K562 (cell line): ENCODE results near the gene PMPCA. TPM values are rescaled to one million over a fixed set of nuclear protein-coding genes. Genes with fewer than 3 reads are reported as not detected.

Source experiments
- ATAC-seq: fragments of 200-7000 bp; cut with Tn5 transposase; 3 replicates; pipeline ENCODE4 v1.9.1; 2020; ENCODE audit warnings: moderate library complexity
- BruUV-seq: library from RNA; stranded (reverse); fragments of 400-500 nt; replicated peaks from 2 replicates; lab custom pipeline; 2021; lab: Mats Ljungman, UMichigan
- CTCF ChIA-PET: fragments of 300-600 bp; formaldehyde crosslinking; extraction: SDS; loops from one replicate; lab custom pipeline; 2021; ENCODE audit warnings: low intra/inter-chr PET ratio; lab: Yijun Ruan, JAX
- POLR2A ChIA-PET: fragments of 300-600, 350-650 bp; sonication (Branson Sonifier 250); formaldehyde crosslinking; extraction: SDS; loops from one replicate; lab custom pipeline; 2021; ENCODE audit warnings: antibody characterized with exemption, inconsistent platforms; lab: Yijun Ruan, JAX
- DNase-seq, 4 experiments: peaks; one replicate each; pipeline versions ENCODE4 v3.0.0 to v3.0.0-alpha.2; 2011 to 2018; ENCODE audit warnings: low spot score in 3 of 4, mixed read lengths in 3 of 4; ENCODE audit errors: extremely low read depth in 1 of 4
- FAIRE-seq: peaks from 2 replicates; lab custom pipeline; 2011; peaks lifted over from hg19 to GRCh38; lab: Jason Lieb, UNC
- H2AFZ ChIP-seq: 2 replicates; pipeline ENCODE4 v1.6.0; 2011; ENCODE audit warnings: low read depth, low read length, control low read depth, inconsistent platforms
- H3K27ac ChIP-seq: fragments of 200-600 bp; 3 replicates; pipeline ENCODE4 v1.8.0; 2011; ENCODE audit warnings: low read depth, mild to moderate bottlenecking, control low read depth, inconsistent platforms, low read length, moderate library complexity, mixed read lengths; ENCODE audit errors: extremely low read depth
- H3K27me3 ChIP-seq, 2 experiments: fragments of 300-600 bp in 1 of 2; 2 replicates in 1 of 2; 3 replicates in 1 of 2; pipeline versions ENCODE4 v1.6.0 to v1.8.0; 2011; ENCODE audit warnings: inconsistent platforms in 2 of 2, low read length in 2 of 2, mild to moderate bottlenecking in 1 of 2, mixed read lengths in 1 of 2, moderate library complexity in 1 of 2; ENCODE audit not compliant: control insufficient read depth in 2 of 2, insufficient read depth in 2 of 2
- H3K36me3 ChIP-seq: fragments of 300-600 bp; 3 replicates; pipeline ENCODE4 v1.8.0; 2011; ENCODE audit warnings: mild to moderate bottlenecking, low read length, inconsistent platforms; ENCODE audit not compliant: control insufficient read depth, insufficient read depth
- H3K4me1 ChIP-seq, 2 experiments: fragments of 200-600 bp in 1 of 2; replicated peaks in 1 of 2; 2 replicates in 1 of 2; 3 replicates in 1 of 2; pipeline versions ENCODE4 v1.5.1 to v1.8.0; 2011; ENCODE audit warnings: inconsistent platforms in 2 of 2, low read length in 2 of 2, mild to moderate bottlenecking in 1 of 2, mixed read lengths in 1 of 2, moderate library complexity in 1 of 2; ENCODE audit not compliant: control insufficient read depth in 2 of 2, insufficient read depth in 2 of 2
- H3K4me2 ChIP-seq: 2 replicates; pipeline ENCODE4 v1.6.1; 2011; ENCODE audit warnings: low read length, control low read depth, inconsistent platforms, mixed read lengths; ENCODE audit not compliant: insufficient read depth
- H3K4me3 ChIP-seq: fragments of 200-600 bp; sonication (generic), shearing (Covaris generic); 2 replicates; pipeline ENCODE4 v1.5.1; 2016; ENCODE audit warnings: control low read depth, inconsistent platforms
- H3K79me2 ChIP-seq: fragments of 200-600 bp; 3 replicates; pipeline ENCODE4 v1.8.0; 2011; ENCODE audit warnings: low read length, inconsistent platforms; ENCODE audit not compliant: control insufficient read depth, insufficient read depth
- H3K9ac ChIP-seq, 2 experiments: 2 replicates each; pipeline versions ENCODE4 v1.6.0 to v1.6.1; 2011; ENCODE audit warnings: low read depth in 2 of 2, low read length in 2 of 2, control low read depth in 1 of 2, inconsistent platforms in 1 of 2, mild to moderate bottlenecking in 1 of 2, mixed read lengths in 1 of 2; ENCODE audit not compliant: insufficient read depth in 1 of 2
- H3K9me1 ChIP-seq: one replicate; pipeline ENCODE4 v1.6.0; 2011; ENCODE audit warnings: inconsistent platforms, mild to moderate bottlenecking, low read length, moderate library complexity; ENCODE audit not compliant: control insufficient read depth, insufficient read depth
- H3K9me3 ChIP-seq: replicated peaks from 2 replicates; pipeline ENCODE4 v1.5.1; 2011; ENCODE audit warnings: low read depth, low read length, inconsistent platforms; ENCODE audit not compliant: control insufficient read depth, insufficient read depth
- H4K20me1 ChIP-seq: replicated peaks from 2 replicates; pipeline ENCODE4 v1.6.1; 2011; ENCODE audit warnings: low read length, inconsistent platforms, mixed read lengths; ENCODE audit not compliant: control insufficient read depth, insufficient read depth
- MCM2 ChIP-seq: fragments of 450-650 bp; IDR thresholded peaks from 2 replicates; pipeline ENCODE4 v1.6.1; 2017; ENCODE audit warnings: low read depth, mild to moderate bottlenecking
- POLR2G ChIP-seq: fragments of 200-400 bp; formaldehyde crosslinking; IDR thresholded peaks from 2 replicates; pipeline ENCODE4 v1.6.1; 2017; ENCODE audit warnings: low read depth, mild to moderate bottlenecking, antibody characterized with exemption, low read length, moderate library complexity
- WGBS: fragments of 100-300 bp; shearing (Covaris generic); methylation state at CpG from one replicate; pipeline ENCODE4 v1.1.6; 2016; ENCODE audit warnings: low coverage, mixed read lengths; ENCODE audit not compliant: insufficient coverage; ENCODE audit errors: missing lambda C conversion rate; 5-methylcytosine and 5-hydroxymethylcytosine counted together
- in situ Hi-C: fragments of 300-500 bp; cut with MboI; formaldehyde crosslinking; loops from 4 replicates; pipeline ENCODE4 v1.15.0; 2018; ENCODE audit warnings: inconsistent platforms, mixed read lengths
- intact Hi-C: fragments of 100-400 bp; cut with micrococcal nuclease; formaldehyde crosslinking; loops from 2 replicates; pipeline ENCODE4 v1.14.2; 2022
- polyA plus RNA-seq, 8 experiments: library from polyadenylated mRNA; depleted of rRNA in 4 of 8; stranded (reverse) in 5 of 8; unstranded in 3 of 8; fragments of >200 nt; fragmentation: Nextera tagmentation in 2 of 8; fragmentation: Illumina TruSeq in 1 of 8; extraction: Ambion mirVana in 2 of 8; extraction: Trizol in 1 of 8; gene quantifications; 2 replicates each; pipeline versions ENCODE4 v1.2.1 to v1.2.3, GENCODE V29; 2011 to 2014; ENCODE audit warnings: inconsistent platforms in 1 of 8, missing spikeins in 1 of 8
- total RNA-seq, 7 experiments: library from RNA; depleted of rRNA in 6 of 7; stranded (reverse); fragments of >200 nt in 6 of 7; fragmentation: Illumina TruSeq in 2 of 7; extraction: Trizol in 2 of 7; gene quantifications; 2 replicates each; pipeline versions ENCODE4 v1.2.1 to v1.2.3, GENCODE V29; 2011 to 2021; ENCODE audit warnings: low replicate concordance in 1 of 7
- TF ChIP-seq, protein P1 (sequence below): sonication (generic); formaldehyde crosslinking; IDR thresholded peaks from 2 replicates; pipeline ENCODE4 v1.8.1; 2023; ENCODE audit warnings: mild to moderate bottlenecking, missing genetic modification reagents

Gene PMPCA
- total and polyA plus RNA-seq, 9 of the 15 experiments (the other 6 are each of a cell fraction or from before 2014, with no cell fraction given), result 23.9 to 143 (median 86.6) TPM

DNA sequence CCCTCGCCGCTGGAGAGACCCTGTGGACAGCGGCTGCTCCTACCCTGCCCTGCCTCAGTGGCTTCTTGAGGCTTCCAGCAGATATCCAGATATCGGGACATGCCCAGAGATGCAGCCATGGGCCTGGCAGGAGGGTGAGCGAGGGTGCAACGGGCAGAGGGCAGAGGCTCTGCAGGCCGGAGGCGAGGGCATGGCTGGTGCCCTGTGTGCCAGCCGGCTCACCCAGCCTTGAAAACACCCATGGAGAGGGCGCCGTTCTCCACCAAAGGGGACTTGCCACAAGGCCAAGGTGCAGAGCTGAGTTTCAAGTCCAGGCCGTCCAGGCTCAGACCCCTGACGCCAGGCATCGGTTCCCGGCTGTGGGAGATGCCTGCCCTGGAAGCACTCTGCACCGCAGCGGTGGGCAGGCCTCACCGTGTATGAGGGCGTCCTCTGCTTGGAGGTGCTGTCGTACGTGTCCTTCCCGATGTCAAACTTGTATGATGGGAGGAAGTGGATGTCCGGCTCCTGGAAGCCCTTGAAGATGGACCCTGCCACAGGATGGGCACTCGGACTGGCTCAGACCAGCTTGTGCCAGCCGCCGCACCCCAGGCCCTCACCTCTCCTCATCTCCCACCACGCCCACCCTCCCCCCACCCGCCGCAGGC lies 20.3 kb downstream of the PMPCA start:
- CTCF ChIA-PET, result no interaction called here
- 94% methylated on average over 24 of the region's 29 CpGs for WGBS
- peaks cover 10% of the 10 kb centered on the region for H3K79me2 ChIP-seq
- intact Hi-C loops, result no loop called here
- DNase-seq, result no peak
- no peak overlapping the region for H3K27ac ChIP-seq
- TF ChIP-seq, protein P1, sequence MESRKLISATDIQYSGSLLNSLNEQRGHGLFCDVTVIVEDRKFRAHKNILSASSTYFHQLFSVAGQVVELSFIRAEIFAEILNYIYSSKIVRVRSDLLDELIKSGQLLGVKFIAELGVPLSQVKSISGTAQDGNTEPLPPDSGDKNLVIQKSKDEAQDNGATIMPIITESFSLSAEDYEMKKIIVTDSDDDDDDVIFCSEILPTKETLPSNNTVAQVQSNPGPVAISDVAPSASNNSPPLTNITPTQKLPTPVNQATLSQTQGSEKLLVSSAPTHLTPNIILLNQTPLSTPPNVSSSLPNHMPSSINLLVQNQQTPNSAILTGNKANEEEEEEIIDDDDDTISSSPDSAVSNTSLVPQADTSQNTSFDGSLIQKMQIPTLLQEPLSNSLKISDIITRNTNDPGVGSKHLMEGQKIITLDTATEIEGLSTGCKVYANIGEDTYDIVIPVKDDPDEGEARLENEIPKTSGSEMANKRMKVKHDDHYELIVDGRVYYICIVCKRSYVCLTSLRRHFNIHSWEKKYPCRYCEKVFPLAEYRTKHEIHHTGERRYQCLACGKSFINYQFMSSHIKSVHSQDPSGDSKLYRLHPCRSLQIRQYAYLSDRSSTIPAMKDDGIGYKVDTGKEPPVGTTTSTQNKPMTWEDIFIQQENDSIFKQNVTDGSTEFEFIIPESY (CRISPR knock-in tag), result peak; percentile 3; the same call in 1 of the 2 replicates
- TF ChIP-seq MCM2 (no peak), POLR2G (0 out of 2 replicates have a peak, but pooled peaks have one; percentile 3)
- TF ChIP-seq, all 486 proteins: peak for 2
- H3K9ac ChIP-seq, result peak overlapping the region in 1 of 2 experiments; percentile 45; a peak in 1 of 4 replicates
- no TSS peak for BruUV-seq
- H3K4me2 ChIP-seq, result no peak overlapping the region
- H3K9me3 ChIP-seq, result no peaks in the 10 kb centered on the region
- no peak for FAIRE-seq
- H3K9me1 ChIP-seq, result peaks cover 9% of the 10 kb centered on the region
- no peak overlapping the region for H2AFZ ChIP-seq
- no peak for ATAC-seq
- no peaks in the 10 kb centered on the region for H3K27me3 ChIP-seq
- POLR2A ChIA-PET, result interaction anchor here (0.6 to 1.5 kb wide), 2 partner anchors 14 to 892 kb away, joined by 3 to 4 read pairs; no protein-coding TSS in a partner anchor
- 0 out of 2 replicates have a peak, but pooled peaks cover 3% of the 10 kb centered on the region for H4K20me1 ChIP-seq
- H3K4me3 ChIP-seq, result no peak overlapping the region
- H3K4me1 ChIP-seq, result peaks cover 0 to 31% of the 10 kb centered on the region in 2 experiments; a peak in 2 of 5 replicates
- in situ Hi-C loops, result no loop called here
- H3K36me3 ChIP-seq, result peaks cover 55% of the 10 kb centered on the region; the same call in 2 of the 3 replicates
